Panc1 (cell line): ENCODE results near the gene ETNPPL. TPM values are rescaled to one million over a fixed set of nuclear protein-coding genes. Genes with fewer than 3 reads are reported as not detected.

Source experiments
- ATAC-seq: fragments of 200-7000 bp; cut with Tn5 transposase; 2 replicates; pipeline ENCODE4 v1.9.1; 2020; ENCODE audit warnings: mild to moderate bottlenecking, moderate library complexity
- BruUV-seq: library from RNA; stranded (reverse); fragments of 400-500 nt; replicated peaks from 2 replicates; lab custom pipeline; 2021; lab: Mats Ljungman, UMichigan
- CTCF ChIA-PET: fragments of 300-600 bp; sonication (Branson Sonifier 250); formaldehyde crosslinking; loops from one replicate; lab custom pipeline; 2022; ENCODE audit warnings: antibody characterized with exemption; lab: Charles Lee
- POLR2A ChIA-PET: fragments of 300-600 bp; sonication (Branson Sonifier 250); formaldehyde crosslinking; loops from one replicate; lab custom pipeline; 2022; ENCODE audit warnings: antibody characterized with exemption; lab: Charles Lee
- DNase-seq: peaks from one replicate; pipeline ENCODE4 v3.0.0-alpha.2; 2010; ENCODE audit warnings: low read depth, low spot score
- H3K27ac ChIP-seq: 2 replicates; pipeline ENCODE4 v1.5.1; 2011; ENCODE audit warnings: mild to moderate bottlenecking, low read length, inconsistent platforms
- H3K27me3 ChIP-seq: fragments of 200-500 bp; sonication (Bioruptor generic); 2 replicates; pipeline ENCODE4 v1.6.0; 2014; ENCODE audit warnings: low read length, inconsistent platforms; ENCODE audit not compliant: control insufficient read depth, insufficient read depth
- H3K36me3 ChIP-seq: fragments of 200-500 bp; sonication (Bioruptor generic); 2 replicates; pipeline ENCODE4 v1.5.1; 2014; ENCODE audit warnings: inconsistent platforms, mild to moderate bottlenecking, low read length, moderate library complexity; ENCODE audit not compliant: control insufficient read depth, insufficient read depth
- H3K4me1 ChIP-seq: 2 replicates; pipeline ENCODE4 v1.5.1; 2011; ENCODE audit warnings: inconsistent platforms, mild to moderate bottlenecking, low read length, moderate library complexity; ENCODE audit not compliant: control insufficient read depth, insufficient read depth
- H3K4me3 ChIP-seq, 2 experiments: 2 replicates each; pipeline ENCODE4 v1.5.1; 2011 to 2012; ENCODE audit warnings: low read depth in 2 of 2, low read length in 2 of 2, mild to moderate bottlenecking in 2 of 2, inconsistent platforms in 1 of 2, moderate library complexity in 1 of 2
- H3K9me3 ChIP-seq: fragments of 200-500 bp; sonication (Bioruptor generic); 2 replicates; pipeline ENCODE4 v1.5.1; 2014; ENCODE audit warnings: low read depth, mild to moderate bottlenecking, inconsistent platforms, low read length, moderate library complexity; ENCODE audit not compliant: control insufficient read depth, insufficient read depth
- CTCF ChIP-seq: fragments of 450-650 bp; IDR thresholded peaks from 2 replicates; pipeline ENCODE4 v1.5.1; 2017; ENCODE audit warnings: mild to moderate bottlenecking
- POLR2AphosphoS5 ChIP-seq: IDR thresholded peaks from 2 replicates; pipeline ENCODE4 v1.6.1; 2012; ENCODE audit warnings: mild to moderate bottlenecking, low read depth, low read length, moderate library complexity
- REST ChIP-seq, 2 experiments: IDR thresholded peaks; 2 replicates each; pipeline ENCODE4 v1.6.1; 2011 to 2012; ENCODE audit warnings: low read depth in 2 of 2, control low read depth in 1 of 2, low read length in 1 of 2, mild to moderate bottlenecking in 1 of 2, moderate library complexity in 1 of 2; ENCODE audit not compliant: insufficient read depth in 1 of 2
- SIN3A ChIP-seq: IDR thresholded peaks from 2 replicates; pipeline ENCODE4 v1.6.1; 2012; ENCODE audit warnings: low read depth, mild to moderate bottlenecking, low read length, moderate library complexity, borderline replicate concordance; ENCODE audit not compliant: insufficient read depth
- TCF7L2 ChIP-seq: IDR thresholded peaks from 2 replicates; pipeline ENCODE4 v1.6.1; 2011; ENCODE audit warnings: mild to moderate bottlenecking, low read depth, low read length, inconsistent platforms
- in situ Hi-C: cut with HindIII; loops from 2 replicates; pipeline ENCODE4 v1.10.0; 2016; ENCODE audit warnings: low sequenced_read_pairs, low pct_unique_long_range_greater_than_20kb
- intact Hi-C: fragments of 100-400 bp; cut with micrococcal nuclease; formaldehyde crosslinking; loops from one replicate; pipeline ENCODE4 v1.10.0; 2022; ENCODE audit not compliant: unreplicated experiment
- total RNA-seq: library from RNA; stranded (reverse); gene quantifications from one replicate; pipeline ENCODE4 v1.2.1, GENCODE V29; 2021; ENCODE audit not compliant: unreplicated experiment

Gene ETNPPL
- total RNA-seq, 1 experiment from 2014 or later: not detected

- no peak for TF ChIP-seq POLR2AphosphoS5
- TF ChIP-seq CTCF: no peak
- TF ChIP-seq REST (IDR thresholded peaks at IDR 0.05; ENCODE audit: insufficient read depth in 1 of 2, low read depth in 2 of 2, low read length in 1 of 2): no peak
- no peak for TF ChIP-seq SIN3A
- no peak for TF ChIP-seq TCF7L2
- no peaks in the 10 kb centered on the region for H3K27me3 ChIP-seq
- DNase-seq (no peak), ATAC-seq (no peak)
- H3K27ac ChIP-seq: no peak overlapping the region
- no peaks in the 10 kb centered on the region for H3K9me3 ChIP-seq
- H3K36me3 ChIP-seq: no peaks in the 10 kb centered on the region
- POLR2A ChIA-PET: no interaction called here
- BruUV-seq: no TSS peak
- in situ Hi-C loops (no loop called here), intact Hi-C loops (no loop called here)
- no peaks in the 10 kb centered on the region for H3K4me1 ChIP-seq
- CTCF ChIA-PET: no interaction called here
- H3K4me3 ChIP-seq: no peak overlapping the region
Observed at GRCh38 chr4:108693211-108693610, 69.6 kb downstream of the ETNPPL start.

Other genes starting within 250 kb of the ETNPPL start
- 488 TPM for gene RPL34, start 142.5 kb downstream of the ETNPPL start, total RNA-seq
- 57.8 TPM for gene OSTC, start 112.5 kb downstream of the ETNPPL start, total RNA-seq